ENCODE results near the gene HIF1A. TPM values are rescaled to one million over a fixed set of nuclear protein-coding genes. Genes with fewer than 3 reads are reported as not detected.

HIF1A gene
- polyA plus RNA-seq, 1 experiment = 85.5 TPM

GRCh38 chr14:61749264-61749663, 54.0 kb downstream of the HIF1A start:
- no peaks in the 10 kb centered on the region for H3K27me3 ChIP-seq (ENCODE audit: control insufficient read depth, insufficient read depth, low read length)
- no peak for TF ChIP-seq CTCF (IDR thresholded peaks at IDR 0.05; ENCODE audit: insufficient read depth, low read depth, low read length)
- DNase-seq (ENCODE audit: low read depth) = no peak
- CTCF ChIA-PET = interaction anchor here (0.7 to 1.6 kb wide), 4 partner anchors 8 to 1501 kb away, joined by 3 to 5 read pairs (median 3); no protein-coding TSS in a partner anchor
- peak overlapping the region; percentile 52 for H3K4me3 ChIP-seq (ENCODE audit: low read depth, low read length)
- POLR2A ChIA-PET = interaction anchor here (1.1 to 1.2 kb wide), 2 partner anchors 13 to 195 kb away, joined by 3 to 6 read pairs; partner anchors contain the start of gene SNAPC1
- peaks cover 7% of the 10 kb centered on the region for H3K36me3 ChIP-seq (ENCODE audit: control insufficient read depth, insufficient read depth, low read length)

- no peaks in the 10 kb centered on the region for H3K27me3 ChIP-seq (ENCODE audit: control insufficient read depth, insufficient read depth, low read length)
- TF ChIP-seq CTCF (IDR thresholded peaks at IDR 0.05; ENCODE audit: insufficient read depth, low read depth, low read length) = no peak
- peaks cover 6% of the 10 kb centered on the region for H3K36me3 ChIP-seq (ENCODE audit: control insufficient read depth, insufficient read depth, low read length)
- ChIA-PET CTCF (interaction anchor here (0.6 to 1.6 kb wide), 3 partner anchors 17 to 1889 kb away, joined by 3 to 5 read pairs (median 3); no protein-coding TSS in a partner anchor), POLR2A (interaction anchor here (1.1 to 1.2 kb wide), 2 partner anchors 12 to 196 kb away, joined by 3 to 6 read pairs; partner anchors contain the start of gene SNAPC1)
- peak overlapping the region; percentile 52 for H3K4me3 ChIP-seq (ENCODE audit: low read depth, low read length)
- DNase-seq (ENCODE audit: low read depth) = no peak
These were observed 54.6 kb downstream of the HIF1A start for GRCh38 chr14:61749867-61750266.

GRCh38 chr14:61750708-61751474, 55.6 kb downstream of the HIF1A start:
- Histone ChIP-seq H3K4me3 (ENCODE audit: low read depth, low read length) (peak overlapping the region; percentile 52), H3K27me3 (ENCODE audit: control insufficient read depth, insufficient read depth, low read length) (no peaks in the 10 kb centered on the region), H3K36me3 (ENCODE audit: control insufficient read depth, insufficient read depth, low read length) (peaks cover 5% of the 10 kb centered on the region)
- TF ChIP-seq CTCF (IDR thresholded peaks at IDR 0.05; ENCODE audit: insufficient read depth, low read depth, low read length) = no peak
- ChIA-PET CTCF (interaction anchor here (1.2 kb wide), 1 partner anchor 9 kb away, joined by 3 read pairs; no protein-coding TSS in a partner anchor), POLR2A (no interaction called here)
- DNase-seq (ENCODE audit: low read depth) = no peak

GRCh38 chr14:61751475-61751989, 56.2 kb downstream of the HIF1A start:
- ChIA-PET POLR2A (no interaction called here), CTCF (interaction anchor here (1.1 to 1.2 kb wide), 2 partner anchors 9 to 280 kb away, joined by 3 read pairs; no protein-coding TSS in a partner anchor)
- H3K36me3 ChIP-seq (ENCODE audit: control insufficient read depth, insufficient read depth, low read length) = 0 out of 2 replicates have a peak, but pooled peaks cover 2% of the 10 kb centered on the region
- TF ChIP-seq CTCF (IDR thresholded peaks at IDR 0.05; ENCODE audit: insufficient read depth, low read depth, low read length) = no peak
- H3K27me3 ChIP-seq (ENCODE audit: control insufficient read depth, insufficient read depth, low read length) = no peaks in the 10 kb centered on the region
- H3K4me3 ChIP-seq (ENCODE audit: low read depth, low read length) = peak overlapping the region; percentile 52
- DNase-seq (ENCODE audit: low read depth) = no peak

- DNase-seq (ENCODE audit: low read depth) = no peak
- POLR2A ChIA-PET = no interaction called here
- 0 out of 2 replicates have a peak, but pooled peaks cover 2% of the 10 kb centered on the region for H3K36me3 ChIP-seq (ENCODE audit: control insufficient read depth, insufficient read depth, low read length)
- no peaks in the 10 kb centered on the region for H3K27me3 ChIP-seq (ENCODE audit: control insufficient read depth, insufficient read depth, low read length)
- CTCF ChIA-PET = interaction anchor here (0.8 to 2.2 kb wide), 4 partner anchors 9 to 281 kb away, joined by 3 to 6 read pairs (median 3); partner anchors contain the start of gene SNAPC1
- no peak for TF ChIP-seq CTCF (IDR thresholded peaks at IDR 0.05; ENCODE audit: insufficient read depth, low read depth, low read length)
- no peak overlapping the region for H3K4me3 ChIP-seq (ENCODE audit: low read depth, low read length)
These were observed 57.3 kb downstream of the HIF1A start for GRCh38 chr14:61752626-61753025.

All from BJ (cell line).